Measurements from ENCODE around the gene ST6GALNAC4. TPM values are rescaled to one million over a fixed set of nuclear protein-coding genes. Genes with fewer than 3 reads are reported as not detected.

ST6GALNAC4 gene
- total and polyA plus RNA-seq, 10 of the 15 experiments (the other 5 are each of a cell fraction or from before 2014, with no cell fraction given): 4.2 to 63.2 (median 35.2) TPM

GRCh38 chr9:127885508-127886281, 31.1 kb downstream of the ST6GALNAC4 start:
- FAIRE-seq (no peak), ATAC-seq (no peak), DNase-seq (ENCODE audit: low read depth, low spot score) (no peak)
- Histone ChIP-seq H3K4me2 (ENCODE audit: control insufficient read depth, insufficient read depth) (no peak overlapping the region), H3K79me2 (ENCODE audit: control insufficient read depth, insufficient read depth, low read length) (no peaks in the 10 kb centered on the region), H3K9me3 (replicated peaks; ENCODE audit: control insufficient read depth, insufficient read depth, low read length) (no peaks in the 10 kb centered on the region), H4K20me1 (ENCODE audit: control insufficient read depth, insufficient read depth) (no peaks in the 10 kb centered on the region), H3K9ac (ENCODE audit: control insufficient read depth, insufficient read depth, low read length) (no peak overlapping the region), H3K4me3 (no peak overlapping the region), H3K36me3 (ENCODE audit: control insufficient read depth in 2 of 2, insufficient read depth in 2 of 2, low read length in 1 of 2) (peaks cover 4 to 9% of the 10 kb centered on the region in 2 experiments; a peak in 3 of 4 replicates), H3K27ac (ENCODE audit: control insufficient read depth, insufficient read depth) (no peak overlapping the region), H3K27me3 (replicated peaks in 1 of 2; ENCODE audit: control insufficient read depth in 2 of 2, insufficient read depth in 2 of 2, low read length in 1 of 2) (no peaks in the 10 kb centered on the region), H2AFZ (ENCODE audit: control insufficient read depth, low read depth, low read length) (no peak overlapping the region), H3K4me1 (ENCODE audit: control insufficient read depth, insufficient read depth, low read length) (no peaks in the 10 kb centered on the region; the same call in 1 of the 2 replicates)
- CTCF ChIA-PET: interaction anchor here (1.3 to 1.4 kb wide), 2 partner anchors 35 to 151 kb away, joined by 5 read pairs; partner anchors contain the start of gene TOR2A
- SMC1A ChIA-PET (ENCODE audit: uncharacterized antibody, unreplicated experiment): no interaction called here
- in situ Hi-C loops (cut with MboI) (no loop called here), intact Hi-C loops (cut with micrococcal nuclease; ENCODE audit: unreplicated experiment) (no loop called here)
- WGBS (ENCODE audit: insufficient coverage, insufficient replicate concordance, low lambda C conversion rate, missing lambda C conversion rate): 47% methylated on average over 13 of the region's 13 CpGs
- POLR2A ChIA-PET: interaction anchor here (0.6 to 1.3 kb wide), 5 partner anchors 9 to 990 kb away, joined by 3 to 4 read pairs (median 4); no protein-coding TSS in a partner anchor
- TF ChIP-seq JUNB (IDR thresholded peaks at IDR 0.05): no peak
- TF ChIP-seq ZBTB33 (IDR thresholded peaks at IDR 0.05): no peak
- TF ChIP-seq KLF5 (IDR thresholded peaks at IDR 0.05; ENCODE audit: partially characterized antibody): no peak
- no peak for TF ChIP-seq MYB (IDR thresholded peaks at IDR 0.05; ENCODE audit: borderline replicate concordance, low read depth, low read length)
- TF ChIP-seq NBN (IDR thresholded peaks at IDR 0.05): no peak
- no peak for TF ChIP-seq MYC (IDR thresholded peaks at IDR 0.05; ENCODE audit: insufficient read depth, insufficient read length, insufficient replicate concordance, low read length, severe bottlenecking)
- no peak for TF ChIP-seq SUPT20H (IDR thresholded peaks at IDR 0.05; ENCODE audit: borderline replicate concordance, control insufficient read depth, low read depth, low read length)
- no peak for TF ChIP-seq BCLAF1 (IDR thresholded peaks at IDR 0.05)
- no peak for TF ChIP-seq ETV6 (conservative IDR thresholded peaks at IDR 0.05 in 1 of 2, IDR thresholded peaks at IDR 0.05 in 1 of 2; ENCODE audit: borderline replicate concordance in 1 of 2, low read depth in 1 of 2)
- TF ChIP-seq HDGF (IDR thresholded peaks at IDR 0.05): no peak
- TF ChIP-seq ZNF384 (IDR thresholded peaks at IDR 0.05; ENCODE audit: borderline replicate concordance, low read depth, low read length): no peak
- TF ChIP-seq BHLHE40 (IDR thresholded peaks at IDR 0.05; ENCODE audit: borderline replicate concordance in 1 of 2, low read depth in 2 of 2, low read length in 1 of 2): no peak
- no peak for TF ChIP-seq NR2C2 (IDR thresholded peaks at IDR 0.05; ENCODE audit: borderline replicate concordance, control insufficient read depth, insufficient read length, low read depth)
- no peak for TF ChIP-seq SMC3 (IDR thresholded peaks at IDR 0.05; ENCODE audit: borderline replicate concordance, low read length)
- RAD21 ChIA-PET (ENCODE audit: unreplicated experiment): no interaction called here
- no TSS peak for BruUV-seq (replicated peaks)
